ENCODE results near the gene TFPT. TPM values are rescaled to one million over a fixed set of nuclear protein-coding genes. Genes with fewer than 3 reads are reported as not detected.
A peak's percentile ranks its signal among the peaks of the same experiment; 100 is the strongest.

TFPT gene
- 10 to 100 TPM; 14.1 to 14.4 (median 14.2) TPM for total RNA-seq
- 13.5 TPM for total RNA-seq (2013)

- H3K9me3 Mint-ChIP-seq: no peaks in the 10 kb centered on the region
- ATAC-seq: peak; percentile 91 to 95 (median 93)
- peak within 1 kb of the TSS; percentile 92 for H3K4me3 Mint-ChIP-seq
- under 1% methylated on average over 60 of the region's 60 CpGs for WGBS (ENCODE audit: insufficient coverage)
- peak within 1 kb of the TSS; percentile 87 to 88 for H3K27ac Mint-ChIP-seq
- Histone ChIP-seq H3K27me3 (ENCODE audit: control insufficient read depth, insufficient read depth, low read length) (no peaks in the 10 kb centered on the region), H3K4me1 (ENCODE audit: control insufficient read depth, insufficient read depth, low read length) (peaks cover 24% of the 10 kb centered on the region), H3K36me3 (ENCODE audit: control insufficient read depth, insufficient read depth, low read length) (peaks cover 27% of the 10 kb centered on the region), H3K27ac (ENCODE audit: low read length) (peak within 1 kb of the TSS; percentile 67), H3K9me3 (ENCODE audit: control insufficient read depth, insufficient read depth, low read length) (no peaks in the 10 kb centered on the region), H3K4me3 (ENCODE audit: low read length) (peak within 1 kb of the TSS; percentile 56)
- intact Hi-C loops (cut with micrococcal nuclease): loop anchor here (1.0 kb wide), 4 partner anchors 13 to 75 kb away; partner anchors contain the start of genes CNOT3, LENG1 and NDUFA3
- no peaks in the 10 kb centered on the region for H3K27me3 Mint-ChIP-seq (ENCODE audit: low read depth in 2 of 2)
- peaks cover 27 to 44% of the 10 kb centered on the region in 2 donors for H3K4me1 Mint-ChIP-seq
- peak; percentile 94 to 99 for DNase-seq
- TF ChIP-seq CTCF (IDR thresholded peaks at IDR 0.05): no peak
- H3K36me3 Mint-ChIP-seq: no peaks in the 10 kb centered on the region
Measured at GRCh38 chr19:54115109-54116063, at the start of gene TFPT, which contains the start of gene PRPF31. Gene TFPT (minus strand): TSS chr19:54115657. CDS start chr19:54115269, 388 bp downstream. Gene PRPF31 (plus strand): TSS chr19:54115754. CDS start chr19:54118279, 2,525 bp downstream.

- DNase-seq (no peak), ATAC-seq (no peak)
- H3K27me3 Mint-ChIP-seq (ENCODE audit: low read depth in 2 of 2): no peaks in the 10 kb centered on the region
- Histone ChIP-seq H3K36me3 (ENCODE audit: control insufficient read depth, insufficient read depth, low read length) (no peaks in the 10 kb centered on the region), H3K4me3 (ENCODE audit: low read length) (no peak overlapping the region), H3K27me3 (ENCODE audit: control insufficient read depth, insufficient read depth, low read length) (no peaks in the 10 kb centered on the region), H3K9me3 (ENCODE audit: control insufficient read depth, insufficient read depth, low read length) (no peaks in the 10 kb centered on the region), H3K27ac (ENCODE audit: low read length) (no peak overlapping the region), H3K4me1 (ENCODE audit: control insufficient read depth, insufficient read depth, low read length) (peaks cover 51% of the 10 kb centered on the region)
- WGBS (ENCODE audit: insufficient coverage): 96% methylated on average over 25 of the region's 25 CpGs
- TF ChIP-seq CTCF (IDR thresholded peaks at IDR 0.05): no peak
- intact Hi-C loops (cut with micrococcal nuclease): no loop called here
- H3K4me3 Mint-ChIP-seq: peak overlapping the region; percentile 28
- peak overlapping the region; percentile 19 to 56 for H3K27ac Mint-ChIP-seq
- peaks cover 33 to 58% of the 10 kb centered on the region in 2 donors for H3K4me1 Mint-ChIP-seq
- no peaks in the 10 kb centered on the region for H3K9me3 Mint-ChIP-seq
- H3K36me3 Mint-ChIP-seq: no peaks in the 10 kb centered on the region
Measured at GRCh38 chr19:54165222-54165621, 49.8 kb upstream of the TFPT start.

DNA sequence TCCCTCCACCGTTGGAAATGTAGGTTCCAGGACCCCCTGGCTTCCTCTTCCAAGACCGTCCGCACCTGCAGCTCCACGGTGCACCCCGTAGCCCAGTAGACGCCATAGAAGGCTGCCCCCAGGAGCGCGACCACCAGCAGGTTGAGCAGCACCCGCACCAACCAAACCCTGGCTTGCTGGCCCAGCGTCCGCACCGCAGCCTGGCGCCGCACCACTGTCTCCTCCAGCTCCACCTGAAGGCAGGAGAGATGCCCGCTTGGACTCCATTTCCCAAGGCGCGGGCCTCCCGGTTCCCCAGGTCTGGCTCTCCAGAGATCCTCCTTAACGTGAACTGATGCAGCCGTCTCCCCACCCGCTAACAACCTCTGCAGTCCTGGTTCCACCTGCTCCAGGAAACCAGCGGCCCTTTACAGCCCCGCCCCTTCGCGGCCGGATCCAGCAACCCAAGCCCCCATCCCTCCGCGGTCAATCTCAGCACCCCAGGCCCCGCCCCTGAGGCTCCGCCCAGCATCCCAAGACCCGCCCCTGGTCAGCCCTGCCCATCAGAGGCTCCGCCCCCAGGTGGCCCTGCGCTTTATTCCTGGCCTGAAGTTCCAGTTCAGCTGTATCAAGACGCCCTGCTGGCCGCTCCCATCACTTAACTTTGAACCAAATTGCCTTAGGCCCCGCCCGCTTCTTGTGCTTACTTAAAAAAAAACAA lies 49.1 kb upstream of the TFPT start:
- Mint-ChIP-seq H3K36me3 (no peaks in the 10 kb centered on the region), H3K27me3 (ENCODE audit: low read depth in 2 of 2) (no peaks in the 10 kb centered on the region), H3K27ac (peak overlapping the region; percentile 19 to 56), H3K4me3 (peak overlapping the region; percentile 91), H3K9me3 (no peaks in the 10 kb centered on the region), H3K4me1 (peaks cover 40 to 64% of the 10 kb centered on the region in 2 donors)
- Histone ChIP-seq H3K27me3 (ENCODE audit: control insufficient read depth, insufficient read depth, low read length) (no peaks in the 10 kb centered on the region), H3K4me3 (ENCODE audit: low read length) (peak overlapping the region; percentile 34), H3K9me3 (ENCODE audit: control insufficient read depth, insufficient read depth, low read length) (no peaks in the 10 kb centered on the region), H3K36me3 (ENCODE audit: control insufficient read depth, insufficient read depth, low read length) (no peaks in the 10 kb centered on the region), H3K4me1 (ENCODE audit: control insufficient read depth, insufficient read depth, low read length) (peaks cover 54% of the 10 kb centered on the region), H3K27ac (ENCODE audit: low read length) (no peak overlapping the region)
- intact Hi-C loops (cut with micrococcal nuclease): no loop called here
- DNase-seq (peak; percentile 68 to 70), ATAC-seq (peak; percentile 15 to 39 (median 32))
- no peak for TF ChIP-seq CTCF (IDR thresholded peaks at IDR 0.05)
- WGBS (ENCODE audit: insufficient coverage): 12% methylated on average over 37 of the region's 37 CpGs
